ENCODE results near the gene PHF11. TPM values are rescaled to one million over a fixed set of nuclear protein-coding genes. Genes with fewer than 3 reads are reported as not detected.
"Not testable (repeated sequence)": the region's sequence is repeated elsewhere in the genome, so short reads cannot be mapped to it uniquely, and the experiment has no call there.

PHF11 gene
- polyA plus RNA-seq, 1 donor = 21.5 TPM

- no peak for DNase-seq (ENCODE audit: low read depth)
These were observed 50.8 kb downstream of the PHF11 start for GRCh38 chr13:49546561-49546960.

GRCh38 chr13:49549289-49549688 lies 53.5 kb downstream of the PHF11 start:
- DNase-seq (ENCODE audit: low read depth) = no peak

- no peak for DNase-seq (ENCODE audit: low read depth)
These were observed 55.3 kb downstream of the PHF11 start for GRCh38 chr13:49550942-49551644.

DNA sequence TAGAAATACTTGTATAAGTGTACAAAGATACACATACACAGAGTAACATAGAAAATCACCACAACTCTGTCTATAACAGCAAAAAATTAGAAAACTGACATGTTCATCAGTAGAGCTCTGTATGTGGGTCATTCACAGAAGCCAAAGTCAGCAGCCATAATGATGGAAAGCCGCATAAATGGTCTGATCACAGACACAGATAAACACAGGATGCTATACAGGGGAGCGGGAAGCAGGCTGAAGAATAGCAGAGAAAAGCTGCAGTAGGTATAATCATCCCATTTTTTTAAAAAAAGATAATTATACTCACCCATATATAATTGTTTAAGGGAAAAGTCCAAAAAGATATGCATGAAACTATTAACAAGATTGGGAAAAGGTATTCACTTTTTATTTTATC lies 58.1 kb downstream of the PHF11 start:
- DNase-seq (ENCODE audit: low read depth) = no peak

DNA sequence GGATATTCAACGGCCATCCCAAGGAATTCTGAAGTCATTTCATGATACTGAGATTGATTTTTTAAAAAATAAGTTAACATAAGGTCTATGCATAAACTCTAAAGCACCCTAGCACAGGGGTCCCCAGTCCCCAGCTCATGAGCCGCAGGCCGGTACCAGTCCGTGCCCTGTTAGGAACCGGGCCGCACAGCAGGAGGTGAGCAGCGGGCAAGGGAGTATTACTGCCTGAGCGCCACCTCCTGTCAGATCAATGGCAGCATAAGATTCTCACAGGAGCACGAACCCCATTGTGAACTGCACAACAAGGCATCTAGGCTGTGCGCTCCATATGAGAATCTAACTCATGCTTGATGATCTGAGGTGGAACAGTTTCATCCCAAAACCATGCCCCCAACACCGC lies 58.6 kb downstream of the PHF11 start:
- no peak for DNase-seq (ENCODE audit: low read depth)

- DNase-seq (ENCODE audit: low read depth) = no peak
These were observed 63.3 kb downstream of the PHF11 start for GRCh38 chr13:49559006-49559405.

GRCh38 chr13:49560270-49561061 lies 64.7 kb downstream of the PHF11 start:
- no peak for DNase-seq (ENCODE audit: low read depth)

DNA sequence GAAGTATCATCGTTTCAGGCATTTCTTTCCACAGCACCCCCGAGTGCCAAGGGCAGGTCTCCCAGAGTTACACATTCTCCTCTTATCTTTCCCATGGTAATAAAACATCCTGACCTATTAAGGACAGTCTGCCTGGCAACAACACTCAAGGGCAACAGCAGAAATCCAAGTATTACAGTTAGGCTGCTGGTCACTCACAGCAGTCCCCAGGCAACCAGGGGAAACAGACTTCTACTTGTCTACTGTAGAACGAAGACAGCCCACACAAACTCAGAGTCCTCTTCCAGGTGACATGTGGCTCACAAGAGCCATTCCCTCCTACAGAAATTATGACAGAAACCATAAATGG lies 65.3 kb downstream of the PHF11 start:
- no peak for DNase-seq (ENCODE audit: low read depth)

- DNase-seq (ENCODE audit: low read depth) = no peak
These were observed 67.8 kb downstream of the PHF11 start for GRCh38 chr13:49563516-49563915.

GRCh38 chr13:49565461-49565860 lies 69.7 kb downstream of the PHF11 start:
- not testable (repeated sequence) for DNase-seq (ENCODE audit: low read depth)

GRCh38 chr13:49566461-49566860 lies 70.7 kb downstream of the PHF11 start:
- no peak for DNase-seq (ENCODE audit: low read depth)

GRCh38 chr13:49567491-49567890 lies 71.7 kb downstream of the PHF11 start:
- no peak for DNase-seq (ENCODE audit: low read depth)

GRCh38 chr13:49569993-49570689 lies 74.4 kb downstream of the PHF11 start:
- DNase-seq (ENCODE audit: low read depth) = no peak

GRCh38 chr13:49571299-49572240 lies 75.8 kb downstream of the PHF11 start:
- DNase-seq (ENCODE audit: low read depth) = no peak

Other genes with a start within 250 kb of the PHF11 start
- 8.9 TPM for gene CDADC1, start 248.0 kb upstream of the PHF11 start, polyA plus RNA-seq (ENCODE audit: insufficient read length)
- 4.2 TPM for gene CAB39L, start 51.9 kb upstream of the PHF11 start, polyA plus RNA-seq (ENCODE audit: insufficient read length)
- gene SETDB2, start 51.7 kb upstream of the PHF11 start, polyA plus RNA-seq (ENCODE audit: insufficient read length) = 8.1 TPM
- 18.3 TPM for gene RCBTB1, start 89.6 kb downstream of the PHF11 start, polyA plus RNA-seq (ENCODE audit: insufficient read length)
- 0.40 TPM for gene ARL11, start 132.6 kb downstream of the PHF11 start, polyA plus RNA-seq (ENCODE audit: insufficient read length)
- gene EBPL, start 195.5 kb downstream of the PHF11 start, polyA plus RNA-seq (ENCODE audit: insufficient read length) = 19.8 TPM

All from forelimb muscle (tissue), 1 donor.